Adrenal gland (tissue), 12 donors: ENCODE measurements around the gene TLR6. TPM values are rescaled to one million over a fixed set of nuclear protein-coding genes. Genes with fewer than 3 reads are reported as not detected.

Experiments used
- DNase-seq, 7 donors: peaks; one replicate each; pipeline ENCODE4 v3.0.0-alpha.2; 2019 to 2020
- H3K27ac ChIP-seq, 5 donors: fragments of 200-600 bp; sonication (generic) in 4 of 5; 1 replicate in 3 of 5; 2 replicates in 2 of 5; pipeline versions ENCODE4 v1.5.1 to v1.8.0; 2016 to 2020; ENCODE audit warnings: mild to moderate bottlenecking in 1 of 5
- H3K27me3 ChIP-seq: fragments of 200-600 bp; 2 replicates; pipeline ENCODE4 v1.8.0; 2021
- H3K36me3 ChIP-seq, 2 donors: fragments of 200-600 bp; replicated peaks in 1 of 2; 1 replicate in 1 of 2; 2 replicates in 1 of 2; pipeline versions ENCODE4 v1.5.1 to v1.8.0; 2018 to 2022
- H3K4me1 ChIP-seq, 2 donors: fragments of 200-600 bp; replicated peaks in 1 of 2; 1 replicate in 1 of 2; 2 replicates in 1 of 2; pipeline versions ENCODE4 v1.5.1 to v1.8.0; 2018 to 2021
- H3K4me3 ChIP-seq, 4 donors: fragments of 200-600 bp; sonication (generic) in 3 of 4; one replicate each; pipeline ENCODE4 v1.5.1; 2016 to 2018
- H3K9me3 ChIP-seq, 3 donors: fragments of 200-600 bp; sonication (generic) in 1 of 3; replicated peaks in 1 of 3; 1 replicate in 2 of 3; 2 replicates in 1 of 3; pipeline versions ENCODE4 v1.5.1 to v1.8.0; 2016 to 2021
- CTCF ChIP-seq, 6 experiments: fragments of 450-650 bp in 4 of 6; fragments of 200-600 bp in 2 of 6; sonication (generic) in 1 of 6; IDR thresholded peaks; 1 replicate in 5 of 6; 2 replicates in 1 of 6; pipeline versions ENCODE4 v1.5.1 to v1.8.0; 2016 to 2021; ENCODE audit warnings: antibody characterized with exemption in 6 of 6, mild to moderate bottlenecking in 2 of 6, moderate library complexity in 1 of 6
- POLR2A ChIP-seq, 2 donors: fragments of 450-650 bp; IDR thresholded peaks; one replicate each; pipeline ENCODE4 v1.6.1; 2017; ENCODE audit warnings: antibody characterized with exemption in 2 of 2, mild to moderate bottlenecking in 2 of 2, moderate library complexity in 1 of 2
- WGBS, 4 donors: extraction: QIAGEN DNeasy Blood & Tissue Kit in 2 of 4; methylation state at CpG; one replicate each; pipeline versions ENCODE4 v1.1.5 to v1.1.7; 2013 to 2017; 5-methylcytosine and 5-hydroxymethylcytosine counted together
- intact Hi-C, 2 donors: fragments of 100-400 bp; cut with DNase I; formaldehyde crosslinking; loops; one replicate each; pipeline versions ENCODE4 v1.14.1 to v1.15.0; 2022 to 2023
- polyA plus RNA-seq, 3 donors: library from polyadenylated mRNA; stranded (reverse); fragments of 200-250 nt in 2 of 3; fragments of 350-450 nt in 1 of 3; fragmentation: Illumina TruSeq in 1 of 3; extraction: RNeasy Lipid Tissue Mini Kit (QIAGEN cat#74804) in 1 of 3; gene quantifications; one replicate each; pipeline ENCODE4 v1.2.3, GENCODE V29; 2013 to 2014
- total RNA-seq, 9 donors: library from RNA; depleted of rRNA in 4 of 9; stranded (reverse); fragments of >200 nt in 4 of 9; fragments of 120-200 nt in 1 of 9; fragmentation: NEBNext Ultra II Directional in 1 of 9; extraction: Animal tissue kit (Norgen Biotek cat#: 25700) in 1 of 9; gene quantifications; one replicate each; pipeline versions ENCODE4 v1.1.0 to v1.2.4, GENCODE V29; 2013 to 2023
- donor health status: healthy with polysubstance abuse.
- donor health status: Bipolar disorder and iron deficiency.
- donor health status: DM: yes; HTN: yes; CAD: no.
- donor health status: DM: no; HTN: no; CAD: no.
- donor health status: DM: no; HTN: no; CAD: no.
- donor health status: DM: yes; HTN: yes; CAD: no.

TLR6 gene
- total and polyA plus RNA-seq, 12 donors, result 0.80 to 14.4 (median 5.4) TPM

GRCh38 chr4:38837849-38838248 is 18.8 kb downstream of the TLR6 start:
- no peak overlapping the region for H3K4me3 ChIP-seq
- H3K27me3 ChIP-seq, result no peaks in the 10 kb centered on the region
- no peaks in the 10 kb centered on the region for H3K4me1 ChIP-seq
- H3K36me3 ChIP-seq, result no peaks in the 10 kb centered on the region
- DNase-seq, result no peak
- intact Hi-C loops, result no loop called here
- WGBS, 4 donors, result 27 to 47% (median 38%) methylated on average over 2 of the region's 2 CpGs
- TF ChIP-seq POLR2A (IDR thresholded peaks at IDR 0.05) (no peak), CTCF (IDR thresholded peaks at IDR 0.05) (no peak)
- no peak overlapping the region for H3K27ac ChIP-seq
- peaks cover 0 to 3% (median 0%) of the 10 kb centered on the region in 3 donors for H3K9me3 ChIP-seq

- DNase-seq, result no peak
- H3K36me3 ChIP-seq, result no peaks in the 10 kb centered on the region
- intact Hi-C loops, result no loop called here
- H3K9me3 ChIP-seq, result peaks cover 0 to 3% (median 0%) of the 10 kb centered on the region in 3 donors
- no peak overlapping the region for H3K4me3 ChIP-seq
- no peak overlapping the region for H3K27ac ChIP-seq
- no peaks in the 10 kb centered on the region for H3K4me1 ChIP-seq
- no peak for TF ChIP-seq CTCF (IDR thresholded peaks at IDR 0.05)
- TF ChIP-seq POLR2A (IDR thresholded peaks at IDR 0.05), result no peak
- no peaks in the 10 kb centered on the region for H3K27me3 ChIP-seq
Observed at GRCh38 chr4:38837334-38837733, 19.3 kb downstream of the TLR6 start.

- no peak for DNase-seq
- no peak for TF ChIP-seq POLR2A (IDR thresholded peaks at IDR 0.05)
- no peak for TF ChIP-seq CTCF (IDR thresholded peaks at IDR 0.05)
- WGBS, 4 donors, result 83 to 94% (median 90%) methylated on average over 4 of the region's 4 CpGs
- H3K4me1 ChIP-seq, result peaks cover 0 to 4% of the 10 kb centered on the region in 2 donors
- no peaks in the 10 kb centered on the region for H3K36me3 ChIP-seq
- H3K27ac ChIP-seq, result no peak overlapping the region
- peaks cover 0 to 3% (median 0%) of the 10 kb centered on the region in 3 donors for H3K9me3 ChIP-seq
- intact Hi-C loops, result no loop called here
- no peak overlapping the region for H3K4me3 ChIP-seq
- no peaks in the 10 kb centered on the region for H3K27me3 ChIP-seq
Observed at GRCh38 chr4:38834570-38834969, 22.0 kb downstream of the TLR6 start.

GRCh38 chr4:38832624-38833528 is 23.7 kb downstream of the TLR6 start:
- 75 to 94% (median 91%) methylated on average over 3 to 7 of the region's 7 CpGs for WGBS, 4 donors
- intact Hi-C loops, result no loop called here
- H3K4me3 ChIP-seq, result no peak overlapping the region

More at GRCh38 chr4:38832624-38833528, 23.7 kb downstream of the TLR6 start:
- no peak for DNase-seq
- Histone ChIP-seq H3K36me3 (no peaks in the 10 kb centered on the region), H3K9me3 (peaks cover 0 to 3% (median 0%) of the 10 kb centered on the region in 3 donors), H3K27me3 (no peaks in the 10 kb centered on the region), H3K27ac (no peak overlapping the region), H3K4me1 (peaks cover 0 to 4% of the 10 kb centered on the region in 2 donors)
- TF ChIP-seq POLR2A (IDR thresholded peaks at IDR 0.05) (no peak), CTCF (IDR thresholded peaks at IDR 0.05) (no peak)
